HL-60 (cell line): ENCODE measurements around the gene SPDYA.

Experiments
- GABPA ChIP-seq: IDR thresholded peaks from 2 replicates; pipeline ENCODE4 v1.6.1; 2012; ENCODE audit warnings: low read depth
- TF ChIP-seq, protein P1 (sequence below): IDR thresholded peaks from one replicate; pipeline ENCODE4 v1.5.1; 2011; ENCODE audit warnings: low read length, control low read depth, inconsistent platforms; ENCODE audit not compliant: insufficient read depth

DNA sequence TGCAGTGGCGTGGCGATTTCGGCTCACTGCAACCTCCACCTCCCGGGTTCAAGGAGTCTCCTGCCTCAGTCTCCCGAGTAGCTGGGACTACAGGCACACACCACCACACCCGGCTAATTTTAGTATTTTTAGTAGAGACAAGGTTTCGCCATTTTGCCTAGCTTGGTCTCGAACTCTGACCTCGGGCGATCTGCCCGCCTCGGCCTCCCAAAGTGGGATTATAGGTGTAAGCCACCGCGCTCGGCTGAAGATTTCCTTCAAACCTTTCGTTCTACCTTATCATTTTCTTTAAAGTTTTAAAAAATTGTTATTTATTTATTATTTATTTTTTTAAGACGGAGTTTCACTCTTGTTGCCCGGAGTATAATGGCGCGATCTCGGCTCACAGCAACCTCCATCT lies 82.9 kb downstream of the SPDYA start:
- TF ChIP-seq GABPA, result no peak
- TF ChIP-seq, protein P1, sequence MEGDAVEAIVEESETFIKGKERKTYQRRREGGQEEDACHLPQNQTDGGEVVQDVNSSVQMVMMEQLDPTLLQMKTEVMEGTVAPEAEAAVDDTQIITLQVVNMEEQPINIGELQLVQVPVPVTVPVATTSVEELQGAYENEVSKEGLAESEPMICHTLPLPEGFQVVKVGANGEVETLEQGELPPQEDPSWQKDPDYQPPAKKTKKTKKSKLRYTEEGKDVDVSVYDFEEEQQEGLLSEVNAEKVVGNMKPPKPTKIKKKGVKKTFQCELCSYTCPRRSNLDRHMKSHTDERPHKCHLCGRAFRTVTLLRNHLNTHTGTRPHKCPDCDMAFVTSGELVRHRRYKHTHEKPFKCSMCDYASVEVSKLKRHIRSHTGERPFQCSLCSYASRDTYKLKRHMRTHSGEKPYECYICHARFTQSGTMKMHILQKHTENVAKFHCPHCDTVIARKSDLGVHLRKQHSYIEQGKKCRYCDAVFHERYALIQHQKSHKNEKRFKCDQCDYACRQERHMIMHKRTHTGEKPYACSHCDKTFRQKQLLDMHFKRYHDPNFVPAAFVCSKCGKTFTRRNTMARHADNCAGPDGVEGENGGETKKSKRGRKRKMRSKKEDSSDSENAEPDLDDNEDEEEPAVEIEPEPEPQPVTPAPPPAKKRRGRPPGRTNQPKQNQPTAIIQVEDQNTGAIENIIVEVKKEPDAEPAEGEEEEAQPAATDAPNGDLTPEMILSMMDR, result no peak
